Measurements from ENCODE around the gene ZNF391. TPM values are rescaled to one million over a fixed set of nuclear protein-coding genes. Genes with fewer than 3 reads are reported as not detected.

ZNF391 gene
- total and polyA plus RNA-seq, 2 donors (not counting 3 experiments of a cell fraction or from before 2014, with no cell fraction given): 0.17 to 0.42 TPM

- H3K4me2 ChIP-seq (ENCODE audit: insufficient read depth, low read length): no peak overlapping the region
Observed at GRCh38 chr6:27442932-27443331, 54.4 kb downstream of the ZNF391 start.

DNA sequence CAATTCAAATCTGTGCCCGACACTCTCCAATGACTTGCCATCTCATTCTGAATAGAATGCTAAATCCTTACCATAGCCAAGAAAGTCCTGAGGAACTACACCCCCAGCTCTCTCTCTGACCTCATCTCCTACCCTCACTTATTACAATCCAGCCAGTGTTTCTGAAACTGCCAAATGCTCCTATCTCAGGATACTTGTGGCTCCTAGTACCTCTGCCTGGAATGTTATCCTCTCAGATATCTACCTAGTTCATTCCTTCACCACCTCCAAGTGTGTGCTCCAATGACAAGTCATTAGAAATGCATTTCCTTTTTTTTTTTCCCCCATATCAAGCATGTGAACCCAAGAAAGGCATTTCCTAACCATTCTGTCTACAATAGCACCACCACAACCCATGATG lies 59.9 kb downstream of the ZNF391 start:
- Histone ChIP-seq H3K4me2 (ENCODE audit: insufficient read depth, low read length) (no peak overlapping the region), H3K4me1 (ENCODE audit: control insufficient read depth, extremely low read depth, insufficient read depth, low read length) (no peaks in the 10 kb centered on the region), H3K9ac (replicated peaks; ENCODE audit: extremely low read depth, insufficient read depth, low read length) (no peak overlapping the region), H3K27ac (ENCODE audit: insufficient read depth, low read depth, low read length) (no peak overlapping the region), H2AFZ (ENCODE audit: low read depth, low read length) (no peak overlapping the region), H4K20me1 (replicated peaks; ENCODE audit: control insufficient read depth, extremely low read depth, insufficient read depth, low read length) (no peaks in the 10 kb centered on the region), H3K9me3 (replicated peaks; ENCODE audit: control insufficient read depth, insufficient read depth, low read length) (peaks cover 24% of the 10 kb centered on the region), H3K4me3 (replicated peaks in 1 of 3; ENCODE audit: insufficient read depth in 1 of 3, low read depth in 1 of 3, low read length in 3 of 3) (no peak overlapping the region), H3K36me3 (ENCODE audit: control insufficient read depth in 2 of 2, extremely low read depth in 1 of 2, insufficient read depth in 2 of 2, low read length in 2 of 2) (peaks cover 6 to 10% of the 10 kb centered on the region in 2 experiments), H3K9me1 (replicated peaks; ENCODE audit: control insufficient read depth, extremely low read depth, insufficient read depth, low read length) (no peaks in the 10 kb centered on the region), H3K79me2 (ENCODE audit: control insufficient read depth, insufficient read depth, low read length) (no peaks in the 10 kb centered on the region), H3K27me3 (ENCODE audit: control insufficient read depth in 2 of 2, insufficient read depth in 2 of 2, low read length in 2 of 2) (no peaks in the 10 kb centered on the region)
- ChIA-PET POLR2A (no interaction called here), CTCF (no interaction called here)
- no peak for TF ChIP-seq MYC (IDR thresholded peaks at IDR 0.05; ENCODE audit: low read depth, low read length)
- FAIRE-seq (no peak), DNase-seq (ENCODE audit: low read depth, low spot score) (no peak)
- BruUV-seq (replicated peaks): no TSS peak
- dilution Hi-C loops (cut with MboI; ENCODE audit: extremely low pct_ligation_motif_present, low sequenced_read_pairs): no loop called here
- intact Hi-C loops (cut with micrococcal nuclease): no loop called here

More at GRCh38 chr6:27442932-27443331, 54.4 kb downstream of the ZNF391 start:
- no peak for FAIRE-seq
- Histone ChIP-seq H3K27me3 (ENCODE audit: control insufficient read depth in 2 of 2, insufficient read depth in 2 of 2, low read length in 2 of 2) (no peaks in the 10 kb centered on the region), H2AFZ (ENCODE audit: low read depth, low read length) (no peak overlapping the region), H3K4me3 (replicated peaks in 1 of 3; ENCODE audit: insufficient read depth in 1 of 3, low read depth in 1 of 3, low read length in 3 of 3) (no peak overlapping the region), H3K9me3 (replicated peaks; ENCODE audit: control insufficient read depth, insufficient read depth, low read length) (no peaks in the 10 kb centered on the region), H3K9ac (replicated peaks; ENCODE audit: extremely low read depth, insufficient read depth, low read length) (no peak overlapping the region), H4K20me1 (replicated peaks; ENCODE audit: control insufficient read depth, extremely low read depth, insufficient read depth, low read length) (no peaks in the 10 kb centered on the region), H3K27ac (ENCODE audit: insufficient read depth, low read depth, low read length) (no peak overlapping the region), H3K9me1 (replicated peaks; ENCODE audit: control insufficient read depth, extremely low read depth, insufficient read depth, low read length) (no peaks in the 10 kb centered on the region), H3K36me3 (ENCODE audit: control insufficient read depth in 2 of 2, extremely low read depth in 1 of 2, insufficient read depth in 2 of 2, low read length in 2 of 2) (no peaks in the 10 kb centered on the region), H3K4me1 (ENCODE audit: control insufficient read depth, extremely low read depth, insufficient read depth, low read length) (no peaks in the 10 kb centered on the region), H3K79me2 (ENCODE audit: control insufficient read depth, insufficient read depth, low read length) (no peaks in the 10 kb centered on the region)
- ChIA-PET CTCF (no interaction called here), POLR2A (no interaction called here)
- no TSS peak for BruUV-seq (replicated peaks)
- intact Hi-C loops (cut with micrococcal nuclease): no loop called here
- TF ChIP-seq MYC (IDR thresholded peaks at IDR 0.05; ENCODE audit: low read depth, low read length): no peak
- TF ChIP-seq POLR2A (IDR thresholded peaks at IDR 0.05; ENCODE audit: low read depth, low read length): no peak
- no peak for TF ChIP-seq EZH2 (IDR thresholded peaks at IDR 0.05; ENCODE audit: borderline replicate concordance, low read depth, low read length, severe bottlenecking)
- no peak for TF ChIP-seq MAX (IDR thresholded peaks at IDR 0.05; ENCODE audit: insufficient read depth, insufficient read length)
- no peak for TF ChIP-seq JUN (IDR thresholded peaks at IDR 0.05; ENCODE audit: borderline replicate concordance, insufficient read depth, insufficient read length, low read depth)
- dilution Hi-C loops (cut with MboI; ENCODE audit: extremely low pct_ligation_motif_present, low sequenced_read_pairs): no loop called here
- no peak for DNase-seq (ENCODE audit: low read depth, low spot score)
